ENCODE results near the gene PTOV1. TPM values are rescaled to one million over a fixed set of nuclear protein-coding genes. Genes with fewer than 3 reads are reported as not detected.

PTOV1 gene
- total and polyA plus RNA-seq, 10 of the 15 experiments (the other 5 are each of a cell fraction or from before 2014, with no cell fraction given): 3.2 to 83.5 (median 22.3) TPM

- TF ChIP-seq ZBTB11 (CRISPR knock-in tag; IDR thresholded peaks at IDR 0.05): no peak
- 0 out of 2 replicates have a peak, but pooled peaks have one; percentile 46 for TF ChIP-seq BCL11A (IDR thresholded peaks at IDR 0.05; ENCODE audit: low read depth, low read length)
- peak; percentile 78 for TF ChIP-seq RELB (IDR thresholded peaks at IDR 0.05; ENCODE audit: low read depth)
- no peak for TF ChIP-seq SIX5 (IDR thresholded peaks at IDR 0.05; ENCODE audit: low read depth, low read length, severe bottlenecking)
- no peak for TF ChIP-seq PML (IDR thresholded peaks at IDR 0.05; ENCODE audit: low read length)
- no peak for TF ChIP-seq BCLAF1 (IDR thresholded peaks at IDR 0.05)
- TF ChIP-seq ZSCAN29 (IDR thresholded peaks at IDR 0.05): no peak
- no peak for TF ChIP-seq EGR1 (IDR thresholded peaks at IDR 0.05; ENCODE audit: borderline replicate concordance in 1 of 2, low read depth in 2 of 2, low read length in 2 of 2)
- TF ChIP-seq CHD4 (IDR thresholded peaks at IDR 0.05): no peak
- no peak for TF ChIP-seq PRDM15 (CRISPR knock-in tag; IDR thresholded peaks at IDR 0.05)
- TF ChIP-seq BHLHE40 (IDR thresholded peaks at IDR 0.05; ENCODE audit: borderline replicate concordance in 1 of 2, low read depth in 2 of 2, low read length in 1 of 2): peak in 1 of 2 experiments; percentile 73; a peak in 3 of 4 replicates
- TF ChIP-seq FOXM1 (IDR thresholded peaks at IDR 0.05; ENCODE audit: low read depth, low read length): no peak
- TF ChIP-seq ZNF622 (IDR thresholded peaks at IDR 0.05): no peak
These were observed 44.1 kb downstream of the PTOV1 start (continued) for GRCh38 chr19:49894879-49895565.

Data from GM12878 (cell line).